MCF 10A (cell line): Measurements from ENCODE around the gene OLFM3. TPM values are rescaled to one million over a fixed set of nuclear protein-coding genes. Genes with fewer than 3 reads are reported as not detected.

Source experiments
- BruUV-seq: library from RNA; stranded (reverse); fragments of 400-500 nt; replicated peaks from 2 replicates; lab custom pipeline; 2021; lab: Mats Ljungman, UMichigan
- CTCF ChIA-PET: fragments of 300-600 bp; sonication (Branson Sonifier 250); formaldehyde crosslinking; extraction: SDS; loops from one replicate; lab custom pipeline; 2021; ENCODE audit warnings: antibody characterized with exemption, inconsistent platforms; lab: Yijun Ruan, JAX
- POLR2A ChIA-PET: fragments of 300-600, 350-650 bp; sonication (Branson Sonifier 250); formaldehyde crosslinking; extraction: SDS; loops from one replicate; lab custom pipeline; 2020; ENCODE audit warnings: antibody characterized with exemption, inconsistent platforms; lab: Yijun Ruan, JAX
- DNase-seq: peaks from one replicate; pipeline ENCODE4 v3.0.0-alpha.2; 2018; ENCODE audit not compliant: unreplicated experiment
- H3K27ac Mint-ChIP-seq: one replicate; pipeline ENCODE4 v1.8.0; 2022; ENCODE audit warnings: mild to moderate bottlenecking, low read depth, mixed read lengths; ENCODE audit not compliant: unreplicated experiment
- H3K27me3 Mint-ChIP-seq: one replicate; pipeline ENCODE4 v1.8.0; 2022; ENCODE audit warnings: mixed read lengths; ENCODE audit not compliant: insufficient read depth, unreplicated experiment
- H3K36me3 Mint-ChIP-seq: one replicate; pipeline ENCODE4 v1.8.0; 2022; ENCODE audit warnings: mild to moderate bottlenecking, moderate library complexity, mixed read lengths; ENCODE audit not compliant: insufficient read depth, unreplicated experiment
- H3K4me1 Mint-ChIP-seq: one replicate; pipeline ENCODE4 v1.8.0; 2022; ENCODE audit warnings: mixed read lengths; ENCODE audit not compliant: insufficient read depth, unreplicated experiment
- H3K4me3 Mint-ChIP-seq: one replicate; pipeline ENCODE4 v1.8.0; 2022; ENCODE audit warnings: mild to moderate bottlenecking, moderate library complexity, mixed read lengths; ENCODE audit not compliant: unreplicated experiment
- H3K9me3 Mint-ChIP-seq: one replicate; pipeline ENCODE4 v1.8.0; 2022; ENCODE audit warnings: mixed read lengths; ENCODE audit not compliant: unreplicated experiment
- intact Hi-C: fragments of 100-400 bp; cut with micrococcal nuclease; formaldehyde crosslinking; loops from 2 replicates; pipeline ENCODE4 v1.14.1; 2022
- total RNA-seq: library from RNA; stranded (reverse); gene quantifications from 2 replicates; pipeline ENCODE4 v1.2.3, GENCODE V29; 2022
- TF ChIP-seq, protein P1 (sequence below): fragments of 200-600 bp; IDR thresholded peaks from one replicate; pipeline ENCODE4 v1.8.0; 2022; ENCODE audit warnings: antibody characterized with exemption, mild to moderate bottlenecking; ENCODE audit not compliant: unreplicated experiment

OLFM3 gene
- total RNA-seq, 1 experiment from 2014 or later, result not detected

DNA sequence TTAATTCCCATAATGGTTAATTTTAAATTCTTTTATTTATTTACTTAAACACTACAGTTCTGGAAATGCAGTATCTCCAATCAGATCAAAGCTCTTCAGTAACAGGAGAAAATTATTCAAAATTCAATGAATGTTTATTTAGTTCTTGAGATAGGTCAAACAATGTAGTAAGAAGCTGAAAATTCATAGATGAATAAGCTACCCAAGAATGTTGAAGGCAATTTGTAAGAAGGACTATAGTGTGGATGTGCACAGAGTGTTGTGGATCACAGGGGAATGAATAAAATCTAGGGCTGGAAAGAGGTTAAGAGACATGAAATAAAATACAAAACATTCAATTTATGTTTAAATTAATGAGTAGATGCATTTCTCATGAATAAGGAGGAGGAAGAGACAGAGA lies 72.0 kb downstream of the OLFM3 start:
- no peak for DNase-seq
- intact Hi-C loops, result no loop called here
- POLR2A ChIA-PET, result no interaction called here
- no peaks in the 10 kb centered on the region for H3K36me3 Mint-ChIP-seq
- peaks cover 19% of the 10 kb centered on the region for H3K27me3 Mint-ChIP-seq
- TF ChIP-seq, protein P1, sequence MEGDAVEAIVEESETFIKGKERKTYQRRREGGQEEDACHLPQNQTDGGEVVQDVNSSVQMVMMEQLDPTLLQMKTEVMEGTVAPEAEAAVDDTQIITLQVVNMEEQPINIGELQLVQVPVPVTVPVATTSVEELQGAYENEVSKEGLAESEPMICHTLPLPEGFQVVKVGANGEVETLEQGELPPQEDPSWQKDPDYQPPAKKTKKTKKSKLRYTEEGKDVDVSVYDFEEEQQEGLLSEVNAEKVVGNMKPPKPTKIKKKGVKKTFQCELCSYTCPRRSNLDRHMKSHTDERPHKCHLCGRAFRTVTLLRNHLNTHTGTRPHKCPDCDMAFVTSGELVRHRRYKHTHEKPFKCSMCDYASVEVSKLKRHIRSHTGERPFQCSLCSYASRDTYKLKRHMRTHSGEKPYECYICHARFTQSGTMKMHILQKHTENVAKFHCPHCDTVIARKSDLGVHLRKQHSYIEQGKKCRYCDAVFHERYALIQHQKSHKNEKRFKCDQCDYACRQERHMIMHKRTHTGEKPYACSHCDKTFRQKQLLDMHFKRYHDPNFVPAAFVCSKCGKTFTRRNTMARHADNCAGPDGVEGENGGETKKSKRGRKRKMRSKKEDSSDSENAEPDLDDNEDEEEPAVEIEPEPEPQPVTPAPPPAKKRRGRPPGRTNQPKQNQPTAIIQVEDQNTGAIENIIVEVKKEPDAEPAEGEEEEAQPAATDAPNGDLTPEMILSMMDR, result no peak
- CTCF ChIA-PET, result interaction anchor here (0.8 kb wide), 1 partner anchor 215 kb away, joined by 3 read pairs; no protein-coding TSS in a partner anchor
- no TSS peak for BruUV-seq
- no peak overlapping the region for H3K27ac Mint-ChIP-seq
- no peak overlapping the region for H3K4me3 Mint-ChIP-seq
- no peaks in the 10 kb centered on the region for H3K9me3 Mint-ChIP-seq
- no peaks in the 10 kb centered on the region for H3K4me1 Mint-ChIP-seq

DNA sequence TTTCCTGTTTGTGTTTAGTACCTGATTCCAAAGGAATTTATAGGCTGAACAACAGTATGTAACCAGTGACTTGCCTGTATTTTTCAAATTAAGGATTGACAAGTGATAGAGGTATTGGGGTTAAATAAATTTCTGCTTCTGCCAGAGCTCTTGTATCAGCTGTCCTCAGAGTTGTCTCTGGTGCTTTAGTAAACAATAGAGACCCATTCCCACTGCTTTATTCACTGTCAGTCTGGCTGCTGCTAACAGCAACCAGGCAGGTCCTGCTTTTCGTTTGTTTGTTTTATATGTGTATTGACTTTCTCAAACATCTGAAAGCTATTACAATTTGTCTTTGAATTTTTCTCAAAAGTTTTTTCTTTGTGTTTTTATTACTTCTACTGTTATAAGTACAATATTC lies 76.1 kb downstream of the OLFM3 start:
- POLR2A ChIA-PET, result no interaction called here
- DNase-seq, result no peak
- H3K27ac Mint-ChIP-seq, result no peak overlapping the region
- CTCF ChIA-PET, result no interaction called here
- no peaks in the 10 kb centered on the region for H3K4me1 Mint-ChIP-seq
- no peaks in the 10 kb centered on the region for H3K36me3 Mint-ChIP-seq
- H3K9me3 Mint-ChIP-seq, result no peaks in the 10 kb centered on the region
- H3K4me3 Mint-ChIP-seq, result no peak overlapping the region
- H3K27me3 Mint-ChIP-seq, result peaks cover 38% of the 10 kb centered on the region
- TF ChIP-seq, protein P1, result no peak
- no TSS peak for BruUV-seq
- intact Hi-C loops, result no loop called here

DNA sequence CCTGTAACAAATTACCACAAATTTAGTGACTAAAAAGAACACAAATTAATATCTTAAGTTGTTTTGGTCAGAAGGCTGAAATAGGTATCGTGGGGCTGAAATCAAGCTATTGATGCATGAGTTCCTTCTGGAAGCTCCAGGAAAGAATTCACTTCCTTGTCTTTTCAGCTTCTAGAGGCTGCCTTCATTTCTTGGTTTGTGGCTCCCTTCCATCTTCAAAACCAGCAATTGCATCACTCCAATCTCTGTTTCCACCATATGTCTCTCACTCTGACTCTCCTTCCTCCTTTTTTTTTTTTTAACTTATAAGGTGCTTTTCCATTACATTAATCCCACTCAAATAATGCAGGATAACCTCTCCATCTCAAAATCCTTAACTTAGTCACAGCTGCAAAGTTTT lies 78.4 kb downstream of the OLFM3 start:
- H3K4me1 Mint-ChIP-seq, result no peaks in the 10 kb centered on the region

DNA sequence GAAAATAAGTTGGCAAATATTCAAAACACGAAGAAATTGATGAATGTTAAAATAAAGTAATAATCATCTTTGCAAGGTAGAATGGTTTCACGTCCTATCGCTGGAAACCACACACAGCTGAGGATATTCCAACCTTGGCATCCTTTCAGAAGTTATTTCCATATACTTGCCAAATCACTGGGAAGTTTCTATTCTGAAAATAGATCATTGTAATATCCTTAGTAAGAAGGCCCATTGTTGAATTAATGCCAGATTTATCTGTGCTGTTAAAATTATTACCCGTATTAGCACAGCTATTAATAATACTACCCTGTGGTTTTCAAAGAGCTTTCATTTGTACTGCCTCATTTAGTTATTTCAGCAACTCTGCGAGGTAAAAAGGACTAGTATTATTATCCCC lies 81.1 kb downstream of the OLFM3 start:
- POLR2A ChIA-PET, result no interaction called here
- Mint-ChIP-seq H3K4me1 (no peaks in the 10 kb centered on the region), H3K4me3 (no peak overlapping the region)

More for the DNA sequence above, 78.4 kb downstream of the OLFM3 start:
- CTCF ChIA-PET, result interaction anchor here (0.6 kb wide), 1 partner anchor 274 kb away, joined by 3 read pairs; no protein-coding TSS in a partner anchor
- H3K27ac Mint-ChIP-seq, result no peak overlapping the region
- H3K36me3 Mint-ChIP-seq, result no peaks in the 10 kb centered on the region
- intact Hi-C loops, result no loop called here
- TF ChIP-seq, protein P1, result no peak
- no peak for DNase-seq
- POLR2A ChIA-PET, result no interaction called here
- H3K4me3 Mint-ChIP-seq, result no peak overlapping the region
- peaks cover 39% of the 10 kb centered on the region for H3K27me3 Mint-ChIP-seq
- no peaks in the 10 kb centered on the region for H3K9me3 Mint-ChIP-seq
- no TSS peak for BruUV-seq

More for the DNA sequence above, 81.1 kb downstream of the OLFM3 start:
- intact Hi-C loops, result no loop called here
- Mint-ChIP-seq H3K36me3 (no peaks in the 10 kb centered on the region), H3K27ac (no peak overlapping the region), H3K27me3 (peaks cover 39% of the 10 kb centered on the region), H3K9me3 (no peaks in the 10 kb centered on the region)
- no TSS peak for BruUV-seq
- CTCF ChIA-PET, result no interaction called here
- TF ChIP-seq, protein P1, result no peak
- DNase-seq, result no peak
